ENCODE results near the gene SLC22A23.

The SLC22A23 gene

DNA sequence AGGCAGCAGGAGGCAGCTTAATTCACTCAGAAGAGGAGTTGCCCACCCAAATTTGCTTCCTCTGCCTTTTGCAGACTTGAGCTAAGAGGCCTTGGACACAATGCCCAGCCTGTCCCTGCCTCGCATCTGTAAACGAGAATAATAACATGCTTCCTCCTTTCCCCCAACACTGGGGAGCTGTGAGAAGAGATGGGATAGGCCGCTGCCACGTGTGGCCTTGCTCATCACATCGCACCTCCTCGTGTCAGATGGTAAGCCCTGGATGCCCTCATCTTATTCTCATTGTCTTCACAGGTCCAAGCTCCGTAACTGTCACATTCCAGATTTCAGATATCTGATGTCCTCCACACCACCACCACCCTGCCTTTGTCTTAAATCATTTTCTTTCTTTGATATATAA is 216.3 kb downstream of the SLC22A23 start:
- DNase-seq (ENCODE audit: low read depth): no peak

DNA sequence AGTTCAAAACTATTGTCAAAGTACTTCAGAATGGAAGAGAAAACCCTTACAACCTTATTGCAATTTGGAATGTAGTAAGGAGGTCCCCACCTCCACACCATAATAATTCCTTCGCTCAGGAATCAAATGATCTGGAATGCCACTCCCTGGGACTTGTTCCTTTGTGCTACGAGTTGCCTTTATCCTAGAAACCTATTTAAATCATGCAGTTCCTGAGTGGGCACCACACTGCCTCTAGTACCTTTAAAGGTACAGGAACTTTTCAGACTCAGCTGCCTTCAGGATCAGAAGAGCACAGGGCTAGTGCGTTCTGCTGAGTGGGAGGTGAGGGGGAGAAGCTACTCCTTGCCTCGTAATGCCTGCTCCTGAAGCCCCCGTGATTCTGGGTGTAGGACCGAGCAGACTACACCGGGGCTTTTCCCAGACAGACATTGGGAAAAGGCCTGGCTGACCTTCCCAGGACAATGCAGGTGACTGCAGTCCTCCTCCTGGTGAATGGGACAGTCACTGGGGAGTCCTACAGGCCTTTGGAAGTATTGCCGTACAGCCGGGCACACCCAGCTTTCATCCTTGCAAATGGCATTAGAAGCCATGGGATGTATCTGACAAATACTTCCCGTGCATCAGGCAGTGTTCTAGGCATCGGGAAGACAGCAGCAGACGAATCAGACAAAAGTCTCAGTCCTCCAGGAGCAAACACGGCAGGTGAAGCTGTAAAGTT is 217.6 kb downstream of the SLC22A23 start:
- no peak for DNase-seq (ENCODE audit: low read depth)

DNA sequence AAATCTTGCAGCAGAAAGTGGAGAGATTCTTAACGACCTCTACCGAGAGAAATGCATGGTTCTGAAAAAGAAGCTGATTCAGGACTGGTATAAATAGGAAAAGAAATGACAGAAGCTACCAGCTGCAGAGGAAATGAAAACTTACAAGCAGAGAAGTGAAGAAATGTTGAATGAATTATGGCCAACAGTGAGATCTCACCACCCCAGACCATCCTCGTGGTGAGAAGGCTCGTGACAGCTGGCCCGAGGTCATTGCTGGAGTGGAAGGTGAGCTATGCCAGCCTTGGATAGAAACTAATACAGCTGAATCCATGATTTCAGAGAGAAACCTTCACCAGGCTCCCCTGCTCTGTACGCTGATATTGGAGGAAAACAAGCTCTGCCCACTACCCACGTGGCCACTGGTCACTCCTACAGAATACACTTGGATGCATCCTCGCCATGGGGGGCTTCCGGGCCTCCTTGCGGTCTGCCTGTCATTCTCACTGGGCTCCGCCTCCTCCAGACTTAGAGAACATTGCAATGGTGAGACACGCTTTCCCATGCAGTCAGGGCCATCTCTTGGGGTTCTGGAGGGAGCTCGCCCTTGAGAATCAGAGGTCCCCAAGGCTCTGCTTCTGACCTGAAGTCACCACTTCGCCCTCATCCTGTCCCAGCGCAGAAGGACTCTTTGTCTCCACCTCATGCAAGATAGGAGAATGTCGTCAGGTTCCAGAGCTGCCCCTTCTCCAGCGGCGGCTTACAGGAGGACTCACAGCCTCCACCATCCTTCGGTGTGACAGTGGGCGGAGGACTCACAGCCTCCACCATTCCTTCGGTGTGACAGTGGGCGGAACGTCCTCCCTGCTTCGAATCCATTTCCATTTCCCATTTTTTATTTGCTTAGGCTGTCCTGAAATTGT is 218.8 kb downstream of the SLC22A23 start:
- DNase-seq (ENCODE audit: low read depth): no peak

DNA sequence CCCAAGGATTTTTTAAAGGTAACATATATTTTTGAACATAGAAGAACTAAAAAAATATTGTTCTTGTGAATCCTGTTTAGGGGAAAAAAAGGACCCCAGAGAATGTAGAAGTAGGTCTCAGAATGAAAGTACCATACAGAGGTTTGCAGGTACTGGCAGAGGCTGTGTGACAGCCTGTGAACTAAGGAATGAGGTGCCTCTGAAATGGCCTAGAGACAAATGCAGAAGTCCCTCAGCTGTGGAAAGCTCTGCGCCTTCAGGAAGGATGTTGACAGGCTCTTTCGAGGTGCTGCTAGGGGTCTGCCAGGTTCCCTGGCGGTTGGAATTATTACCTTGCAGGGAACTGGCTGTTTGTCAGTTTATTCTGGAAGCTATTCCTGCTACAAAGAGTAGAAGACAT is 220.8 kb downstream of the SLC22A23 start:
- no peak for DNase-seq (ENCODE audit: low read depth)

DNA sequence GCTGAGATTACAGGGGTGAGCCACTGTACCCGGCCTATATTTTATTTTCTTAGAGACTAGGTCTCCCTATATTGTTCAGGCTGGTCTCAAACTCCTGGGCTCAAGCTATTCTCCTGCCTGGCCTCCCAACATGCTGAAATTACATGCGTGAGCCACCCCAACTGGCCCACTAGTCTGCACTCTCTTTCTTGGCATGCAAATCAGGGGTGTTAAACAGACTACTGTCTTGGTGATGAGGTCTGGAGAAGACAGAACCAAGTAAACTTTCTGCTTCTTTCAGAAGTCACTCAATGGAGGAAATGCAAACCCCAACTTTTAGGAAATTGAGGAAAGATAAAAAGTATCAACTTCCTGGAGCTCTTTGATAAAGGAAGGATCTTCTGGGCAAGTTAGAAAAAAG is 221.4 kb downstream of the SLC22A23 start:
- no peak for DNase-seq (ENCODE audit: low read depth)

DNA sequence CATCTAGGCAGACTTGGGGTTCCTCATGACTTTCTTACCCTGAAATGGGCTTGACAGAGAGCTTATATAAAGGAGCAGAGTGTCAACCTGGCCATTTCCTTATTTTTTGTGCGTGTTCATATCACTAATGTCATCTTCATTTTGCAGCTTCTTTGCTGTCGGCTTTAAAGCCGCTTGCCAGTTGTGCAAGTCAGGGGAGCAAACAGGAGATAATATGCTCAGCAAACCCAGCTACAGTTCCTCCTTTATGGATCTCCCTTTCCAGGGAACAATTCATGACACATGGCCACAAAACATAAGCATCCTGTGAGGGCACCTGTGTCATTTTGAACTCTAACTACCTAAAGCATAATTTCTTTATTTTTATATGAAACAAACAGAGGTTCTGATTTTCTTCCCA is 222.9 kb downstream of the SLC22A23 start:
- DNase-seq (ENCODE audit: low read depth): no peak

DNA sequence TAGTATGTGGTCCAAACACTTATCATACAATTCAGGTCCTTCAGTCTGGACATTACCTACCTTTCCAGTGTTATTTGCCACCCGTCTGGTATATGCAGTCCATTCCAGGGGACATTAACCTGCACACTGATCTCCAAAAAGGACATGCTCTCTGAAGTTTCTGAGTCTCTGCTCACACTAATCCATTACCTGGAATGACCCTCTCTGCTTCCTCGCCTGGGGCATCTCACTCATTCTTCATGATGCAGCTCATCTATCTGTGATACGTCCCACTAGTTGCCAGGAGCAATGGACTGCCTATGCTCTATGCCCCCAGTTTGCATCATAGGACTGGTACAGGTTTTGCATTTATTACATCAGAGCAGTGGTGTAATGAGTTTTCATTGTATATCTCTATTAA is 223.5 kb downstream of the SLC22A23 start:
- DNase-seq (ENCODE audit: low read depth): no peak

DNA sequence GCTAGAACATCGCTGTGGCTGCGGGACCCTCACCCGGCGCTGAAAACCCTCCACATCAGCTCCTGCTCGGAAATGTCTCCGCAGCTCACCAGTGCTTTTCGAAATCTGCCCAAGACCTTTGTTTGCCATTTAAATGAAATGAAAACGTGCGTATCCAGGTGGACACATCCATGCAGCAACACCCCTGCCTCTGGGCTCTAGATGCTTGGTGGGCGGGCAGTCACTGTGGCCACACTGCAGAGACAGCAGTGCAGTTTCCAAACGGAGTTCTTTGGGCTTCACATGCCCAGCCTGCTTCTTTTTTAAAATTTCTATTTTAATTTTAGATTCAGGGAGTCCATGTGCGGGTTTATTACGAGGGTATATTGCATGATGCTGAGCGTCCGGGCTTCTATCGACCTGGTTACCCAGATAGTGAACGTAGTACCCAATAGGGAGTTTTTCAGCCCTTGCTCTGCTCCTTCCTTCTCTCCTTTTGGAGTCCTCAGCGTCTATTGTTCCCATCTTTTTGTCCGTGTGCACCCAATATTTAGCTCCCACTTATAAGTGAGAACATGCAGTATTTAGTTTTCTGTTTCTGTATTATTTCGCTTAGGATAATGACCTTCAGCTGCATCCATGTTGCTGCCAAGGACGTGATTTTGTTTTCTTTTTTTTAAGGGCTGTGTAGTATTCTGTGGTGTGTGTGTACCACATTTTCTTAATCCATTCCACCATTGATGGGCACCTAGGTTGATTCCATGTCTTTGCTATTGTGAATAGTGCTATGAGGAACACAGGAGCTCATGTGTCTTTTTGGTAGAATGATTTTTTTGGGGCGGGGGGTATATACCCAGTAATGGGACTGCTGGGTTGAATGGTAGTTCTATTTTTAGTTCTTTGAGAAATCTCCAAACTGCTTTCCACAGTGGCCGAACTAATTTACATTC is 224.6 kb downstream of the SLC22A23 start:
- DNase-seq (ENCODE audit: low read depth): no peak

DNA sequence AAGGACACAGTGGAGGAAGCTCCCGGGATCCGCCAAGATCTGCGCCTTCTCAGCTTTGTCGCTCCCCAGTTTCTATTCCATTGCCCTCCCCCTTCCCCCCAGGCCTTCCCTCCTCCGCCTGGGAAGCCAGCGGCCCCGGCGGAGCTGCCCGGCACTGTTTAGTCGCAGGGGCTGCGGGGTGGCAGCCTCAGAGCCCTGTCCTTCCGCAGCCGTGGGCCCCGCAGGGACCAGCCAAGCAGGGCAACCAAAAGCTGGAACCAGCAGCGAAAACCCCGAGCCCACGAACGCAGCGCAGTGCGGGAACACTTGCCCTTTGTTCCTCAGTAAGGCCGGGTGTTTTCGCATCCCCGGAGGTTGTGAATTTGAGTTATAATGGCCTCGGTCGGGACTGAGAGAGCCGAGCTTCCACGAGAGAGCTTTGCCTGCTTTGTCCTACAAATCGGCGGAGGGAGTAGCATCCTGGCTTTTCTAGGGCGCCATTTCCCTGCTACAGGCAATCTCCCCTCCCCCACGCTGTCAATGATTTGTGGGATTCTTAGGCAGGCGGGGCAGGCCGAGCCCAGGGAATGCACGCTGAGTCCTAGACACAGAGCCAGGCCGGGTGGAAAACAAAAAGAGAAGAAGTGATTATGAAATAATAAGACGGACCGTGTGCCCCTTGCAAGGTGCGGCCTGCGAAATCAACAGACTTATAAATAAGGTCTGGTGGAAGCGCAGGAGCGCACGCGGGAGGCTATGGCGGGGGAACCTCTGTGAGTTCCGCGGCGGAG is 225.4 kb downstream of the SLC22A23 start:
- DNase-seq (ENCODE audit: low read depth): no peak

DNA sequence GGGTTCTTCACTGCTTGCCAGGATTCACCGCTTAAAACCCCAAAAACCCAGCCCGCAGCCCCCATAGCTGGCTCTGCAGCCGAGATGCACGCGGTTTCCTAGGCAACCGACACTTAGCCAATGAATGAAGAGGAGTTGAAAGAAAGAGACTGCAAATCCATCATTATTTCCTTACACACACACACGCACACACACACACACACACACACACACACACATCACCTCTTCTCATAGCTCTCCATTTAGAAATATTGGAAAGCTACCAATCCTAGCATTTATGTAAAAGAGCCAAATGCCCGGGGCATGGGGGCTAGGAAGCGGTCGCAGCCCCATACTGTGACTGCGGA is 226.0 kb downstream of the SLC22A23 start:
- no peak for DNase-seq (ENCODE audit: low read depth)

DNA sequence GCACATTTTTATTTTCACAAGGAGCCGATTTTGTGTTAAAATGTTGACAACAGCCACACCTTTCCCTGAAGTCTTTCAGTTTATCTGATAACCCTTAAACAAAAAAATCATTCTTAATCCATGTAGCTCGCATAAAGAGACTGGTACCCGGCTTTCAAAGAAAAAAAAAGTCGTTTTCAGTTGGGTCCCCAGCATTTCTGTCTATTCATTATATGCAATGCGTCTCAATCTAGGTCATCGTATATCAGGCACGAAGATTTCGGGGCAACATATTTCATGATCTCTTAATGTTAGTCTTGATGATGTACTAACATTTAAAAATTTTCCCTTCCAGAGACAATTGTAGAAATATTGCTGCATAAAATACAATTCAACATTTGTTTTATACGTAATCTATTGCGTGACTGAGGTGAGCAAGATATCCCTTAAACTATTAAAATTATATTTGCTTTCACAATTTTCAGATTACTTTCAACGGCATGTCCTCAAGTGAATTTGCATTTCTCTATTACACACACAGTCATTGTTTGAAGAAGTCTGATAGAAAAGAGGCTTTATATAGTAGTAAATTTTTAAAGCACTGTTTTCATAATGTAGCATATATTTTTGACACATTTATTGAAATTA is 226.5 kb downstream of the SLC22A23 start:
- DNase-seq (ENCODE audit: low read depth): no peak

DNA sequence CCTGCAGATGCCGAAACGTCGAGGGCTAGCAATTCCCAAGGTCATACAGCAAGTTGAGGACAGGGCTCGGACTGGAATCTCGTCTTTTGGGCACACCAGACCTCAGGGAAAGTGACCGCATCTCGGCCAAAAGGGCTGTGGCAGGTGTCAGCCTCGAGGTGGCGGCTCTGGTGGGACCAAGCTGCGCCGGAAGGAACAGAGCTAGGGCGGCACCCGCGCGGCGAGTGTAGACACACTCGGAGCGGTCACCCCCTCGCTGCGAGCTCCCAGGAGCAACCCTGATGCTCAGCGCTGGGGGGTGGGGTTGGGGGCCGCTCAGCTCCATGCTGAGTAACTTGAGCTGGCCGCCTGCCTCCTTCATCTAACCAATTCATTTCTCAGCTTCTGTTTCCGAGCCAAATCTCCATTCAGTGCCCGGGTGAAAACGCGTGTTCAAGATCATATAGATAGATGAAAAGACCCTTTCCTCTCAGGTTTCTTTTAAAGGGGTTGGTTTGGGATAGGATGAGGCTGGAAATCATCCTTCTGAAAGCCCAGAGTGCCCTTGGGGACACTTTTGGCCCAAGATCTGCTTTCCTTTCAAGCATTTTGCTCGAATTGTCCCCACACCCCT is 227.2 kb downstream of the SLC22A23 start:
- no peak for DNase-seq (ENCODE audit: low read depth)

DNA sequence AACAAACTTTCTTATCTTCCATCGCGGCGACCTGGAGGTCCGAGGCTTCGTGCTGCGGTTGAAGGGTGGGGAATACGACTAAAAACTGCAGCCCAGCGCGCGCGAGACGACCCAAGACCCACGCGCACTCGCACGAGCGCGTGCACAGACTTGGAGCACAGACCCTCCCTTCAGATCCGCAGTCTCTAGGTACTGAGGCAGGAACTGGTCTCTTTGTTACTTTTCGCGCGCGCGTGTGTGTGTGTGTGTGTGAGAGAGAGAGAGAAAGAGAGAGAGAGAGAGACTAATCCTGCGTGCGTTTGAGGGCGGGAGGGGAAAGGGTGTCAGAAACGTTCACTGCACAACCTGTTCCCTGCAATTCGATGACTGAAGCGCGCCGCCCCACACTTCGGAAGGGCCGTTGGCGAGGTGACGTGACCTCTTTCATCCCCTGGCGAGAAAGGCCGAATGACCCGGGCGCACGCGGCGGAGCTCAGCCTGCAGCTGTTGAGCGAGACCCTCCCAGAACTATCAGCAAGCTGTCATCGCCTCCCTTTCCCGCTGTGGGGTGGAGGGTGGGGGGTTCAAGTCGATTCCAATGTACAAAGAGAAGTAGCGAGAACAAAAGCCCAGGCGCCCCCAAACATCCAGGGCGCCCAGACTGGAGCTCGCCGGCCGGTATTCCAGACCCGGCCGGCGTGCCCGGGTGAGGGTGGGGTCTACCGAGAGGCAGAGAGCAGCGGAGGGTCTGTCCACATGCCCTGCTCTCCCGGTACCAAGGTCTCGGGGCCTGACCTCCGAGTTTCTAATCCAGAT is 227.9 kb downstream of the SLC22A23 start:
- DNase-seq (ENCODE audit: low read depth): no peak

DNA sequence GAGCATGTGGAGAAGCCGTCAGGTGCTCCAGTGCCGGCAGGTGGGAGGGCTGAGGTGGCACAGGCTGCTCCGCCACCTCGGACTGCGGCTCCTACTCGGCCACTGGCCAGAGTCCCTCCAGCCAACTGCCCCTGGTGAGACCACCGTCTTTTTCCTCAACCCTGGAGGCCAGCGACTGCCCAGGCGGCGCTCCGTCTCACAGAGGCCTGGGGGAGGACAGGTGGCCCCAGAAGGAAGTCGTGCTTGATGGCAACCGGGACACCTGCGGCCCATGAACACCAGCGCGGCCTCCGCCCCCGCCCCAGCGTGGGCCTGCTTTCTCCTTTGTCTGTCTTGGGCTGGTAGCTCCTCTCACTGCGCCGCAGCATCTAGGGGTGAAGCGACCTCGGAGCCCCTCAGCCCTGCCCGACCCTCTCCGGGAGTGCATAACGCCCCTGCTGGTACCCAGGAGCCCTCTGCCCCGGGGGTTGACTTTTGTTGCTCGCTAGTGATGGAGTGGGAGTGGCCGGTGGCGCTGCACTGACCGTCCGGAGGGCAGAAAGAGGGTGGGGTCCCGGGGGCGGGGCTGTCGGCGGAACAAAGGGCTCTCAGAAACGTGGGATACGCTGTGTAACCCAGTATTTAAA is 228.7 kb downstream of the SLC22A23 start:
- DNase-seq (ENCODE audit: low read depth): no peak

DNA sequence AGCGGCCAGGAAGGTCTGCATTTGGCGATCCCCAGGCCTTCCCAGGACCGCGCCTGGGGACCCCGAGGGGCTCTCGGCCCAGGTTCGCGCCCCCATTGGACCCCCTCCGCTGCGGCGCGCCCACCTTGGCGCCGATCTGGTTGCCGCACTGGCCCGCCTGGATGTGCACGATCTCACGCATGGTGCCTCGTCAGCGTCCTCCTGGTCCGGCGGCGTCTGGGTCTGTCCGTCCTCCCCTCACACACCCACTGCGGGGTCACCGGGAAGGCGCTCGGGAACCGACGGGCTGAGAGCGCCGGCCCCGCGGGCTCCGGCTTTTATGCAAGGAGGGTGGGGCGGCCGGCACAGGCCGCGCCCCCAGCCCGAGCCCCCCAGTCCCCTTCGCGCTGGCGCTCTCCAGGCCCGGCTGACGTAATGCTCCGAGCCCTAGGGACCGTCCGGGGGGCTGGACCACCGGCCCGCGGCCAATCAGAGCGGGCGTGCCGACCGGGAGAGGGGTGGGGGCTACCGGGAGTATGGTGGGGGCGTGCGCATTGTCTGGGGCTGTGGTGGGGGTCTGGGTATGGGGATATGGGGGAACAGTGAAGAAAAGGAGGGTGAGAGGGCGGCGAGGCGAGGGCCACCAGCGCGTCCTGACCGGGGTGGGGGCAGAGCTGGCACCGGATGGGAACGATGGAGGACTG is 229.3 kb downstream of the SLC22A23 start, which contains the start of gene TUBB2B:
Gene TUBB2B, minus strand, starts transcription at position 291 of the 683 bp plus-strand sequence. Its CDS starts 110 bp downstream, at position 181.
- no peak for DNase-seq (ENCODE audit: low read depth)

DNA sequence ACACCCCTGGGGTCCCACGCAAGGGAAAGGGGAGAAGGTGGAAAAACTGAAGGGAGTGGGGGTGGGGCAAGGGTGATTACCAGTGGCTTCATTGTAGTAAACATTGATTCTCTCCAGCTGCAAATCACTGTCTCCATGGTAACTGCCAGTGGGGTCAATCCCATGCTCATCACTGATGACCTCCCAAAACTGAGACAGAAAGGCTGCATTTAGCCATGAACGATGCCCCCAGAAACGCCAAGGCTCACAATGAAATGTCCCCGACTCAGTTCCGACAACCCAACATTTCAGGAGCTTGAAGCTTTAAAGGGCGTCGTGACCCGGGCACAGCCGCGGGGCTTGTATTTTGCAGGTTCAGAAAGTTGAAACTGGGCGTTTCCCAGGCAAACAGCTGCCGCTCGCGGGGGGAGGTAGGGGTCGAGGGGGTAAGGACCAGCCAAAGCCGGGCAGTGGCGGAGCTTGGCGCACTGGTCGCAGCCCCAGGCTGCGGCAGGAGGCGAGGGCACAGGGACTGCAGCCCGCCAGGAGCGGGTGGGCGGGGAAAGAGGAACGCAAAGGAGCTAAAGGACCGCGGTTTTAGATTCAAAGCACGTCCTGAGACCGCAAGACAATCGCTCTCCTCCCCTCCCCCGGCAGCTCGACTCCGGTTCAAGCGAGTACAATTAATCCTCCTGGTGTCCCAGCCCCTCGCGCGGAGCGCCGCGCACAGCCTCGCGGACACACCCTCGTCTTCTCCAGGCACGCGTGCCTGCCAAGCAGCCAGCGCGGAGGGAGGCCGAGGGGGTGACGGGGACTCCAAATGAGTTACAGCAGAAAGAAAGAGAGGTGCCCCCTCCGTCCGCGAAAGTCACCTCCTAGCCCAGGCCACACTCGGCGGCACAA is 230.1 kb downstream of the SLC22A23 start:
- DNase-seq (ENCODE audit: low read depth): no peak

DNA sequence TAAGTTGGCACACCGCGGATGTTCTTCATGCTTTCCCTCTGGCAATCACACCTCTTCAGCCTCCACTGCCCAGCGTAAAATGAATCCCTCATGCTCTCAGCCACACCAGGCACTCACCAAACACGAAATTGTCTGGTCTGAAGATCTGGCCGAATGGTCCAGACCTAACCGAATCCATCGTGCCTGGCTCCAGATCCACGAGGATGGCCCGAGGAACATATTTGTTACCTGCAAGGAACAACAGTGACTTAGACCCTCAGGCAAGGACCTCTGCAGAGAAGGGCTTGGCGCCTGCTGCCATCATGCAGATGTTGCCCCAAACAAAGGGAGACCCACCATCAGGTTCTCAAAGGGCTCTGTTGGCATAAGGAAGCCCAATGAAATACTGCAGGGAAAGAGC is 230.8 kb downstream of the SLC22A23 start:
- DNase-seq (ENCODE audit: low read depth): no peak

Measured in non-pigmented ciliary epithelial cell (primary cell).